MG63 (cell line): ENCODE measurements around the gene TMEM81. TPM values are rescaled to one million over a fixed set of nuclear protein-coding genes. Genes with fewer than 3 reads are reported as not detected.

ENCODE experiments used
- DNase-seq: peaks from one replicate; pipeline ENCODE4 v3.0.0-alpha.2; 2020
- H3K27me3 ChIP-seq: fragments of 250-450 bp; sonication (Bioruptor Pico); 2 replicates; pipeline ENCODE4 v1.5.1; 2020; ENCODE audit warnings: mild to moderate bottlenecking, moderate library complexity
- H3K36me3 ChIP-seq: fragments of 250-450 bp; sonication (Bioruptor Pico); 2 replicates; pipeline ENCODE4 v1.5.1; 2020; ENCODE audit warnings: mild to moderate bottlenecking, moderate library complexity
- H3K4me3 ChIP-seq: fragments of 250-450 bp; sonication (Bioruptor Pico); 2 replicates; pipeline ENCODE4 v1.5.1; 2020; ENCODE audit warnings: mild to moderate bottlenecking, moderate library complexity
- H3K9me3 ChIP-seq: fragments of 250-450 bp; sonication (Bioruptor Pico); 2 replicates; pipeline ENCODE4 v1.5.1; 2020; ENCODE audit warnings: mild to moderate bottlenecking, moderate library complexity
- total RNA-seq: library from RNA; depleted of rRNA; stranded (reverse); fragments of >200 nt; shearing (Covaris generic); gene quantifications from 2 replicates; pipeline ENCODE4 v1.2.3, GENCODE V29; 2014; ENCODE audit warnings: low replicate concordance

TMEM81 gene
- total RNA-seq, 1 experiment from 2014 or later = 5.1 TPM

DNA sequence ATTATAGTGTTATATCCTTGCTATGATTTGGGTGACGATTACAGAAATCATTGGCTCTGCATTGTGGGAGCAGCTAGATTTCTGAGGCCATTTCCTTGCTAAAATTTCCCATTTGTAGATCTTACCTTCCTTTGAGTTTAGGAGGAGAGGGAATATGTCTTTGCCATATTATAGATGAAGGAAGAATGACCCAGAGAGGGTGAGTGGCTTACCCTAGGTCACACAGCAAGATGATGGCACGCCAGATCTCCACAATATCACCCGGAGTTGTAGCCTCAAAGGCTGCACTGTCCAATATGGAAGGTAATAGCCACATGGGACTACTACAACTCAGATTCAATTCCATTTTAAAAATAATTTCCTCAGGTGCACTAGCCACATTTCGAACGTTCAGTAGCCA, 31.0 kb downstream of the TMEM81 start:
- Histone ChIP-seq H3K36me3 (no peaks in the 10 kb centered on the region), H3K4me3 (no peak overlapping the region), H3K9me3 (no peaks in the 10 kb centered on the region), H3K27me3 (peaks cover 2% of the 10 kb centered on the region; the same call in 1 of the 2 replicates)
- no peak for DNase-seq

DNA sequence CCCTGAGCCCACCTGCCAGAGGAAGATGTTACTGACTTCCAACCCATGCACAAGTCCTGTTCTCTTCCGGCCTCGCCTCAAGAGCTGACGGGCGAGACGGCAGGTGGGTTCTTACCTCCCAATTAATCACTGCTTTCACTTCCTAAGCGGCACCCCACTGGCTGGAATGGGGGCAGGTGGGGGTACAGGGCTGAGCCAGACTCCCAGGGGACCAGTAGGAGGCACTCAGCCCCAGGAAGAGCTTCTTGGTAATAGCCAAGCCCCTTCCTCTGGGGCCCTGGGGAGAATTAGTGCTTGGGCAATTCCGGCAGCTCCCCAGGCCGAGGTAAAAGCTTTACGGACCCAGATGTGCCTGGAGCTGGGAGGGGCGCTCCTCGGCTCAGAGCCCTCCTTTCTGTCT, 31.6 kb downstream of the TMEM81 start:
- peaks cover 2% of the 10 kb centered on the region; the same call in 1 of the 2 replicates for H3K27me3 ChIP-seq
- no peak overlapping the region for H3K4me3 ChIP-seq
- no peak for DNase-seq
- H3K9me3 ChIP-seq = no peaks in the 10 kb centered on the region
- H3K36me3 ChIP-seq = no peaks in the 10 kb centered on the region

DNA sequence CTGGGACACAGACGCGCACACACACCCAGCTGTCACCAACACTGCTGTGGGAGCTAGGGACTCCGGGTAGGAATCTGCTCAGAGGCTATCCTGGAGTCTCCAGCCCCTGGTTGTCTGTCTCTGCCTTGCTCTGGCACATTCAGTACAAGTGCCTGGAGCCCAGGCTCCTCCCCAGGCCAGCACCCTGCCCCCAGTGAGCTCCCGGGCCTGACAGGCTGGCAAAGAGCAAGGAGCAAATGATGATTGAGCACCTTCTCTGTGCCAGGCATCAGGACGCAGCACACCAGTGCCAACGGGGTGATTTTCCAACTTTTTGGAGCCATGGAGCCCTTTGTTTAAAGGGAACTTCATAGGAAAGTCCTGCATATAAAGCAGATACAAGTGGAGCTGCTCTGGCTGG, 34.8 kb downstream of the TMEM81 start:
- no peaks in the 10 kb centered on the region for H3K9me3 ChIP-seq
- no peaks in the 10 kb centered on the region for H3K36me3 ChIP-seq
- H3K4me3 ChIP-seq = no peak overlapping the region
- DNase-seq = no peak
- peaks cover 25% of the 10 kb centered on the region for H3K27me3 ChIP-seq

DNA sequence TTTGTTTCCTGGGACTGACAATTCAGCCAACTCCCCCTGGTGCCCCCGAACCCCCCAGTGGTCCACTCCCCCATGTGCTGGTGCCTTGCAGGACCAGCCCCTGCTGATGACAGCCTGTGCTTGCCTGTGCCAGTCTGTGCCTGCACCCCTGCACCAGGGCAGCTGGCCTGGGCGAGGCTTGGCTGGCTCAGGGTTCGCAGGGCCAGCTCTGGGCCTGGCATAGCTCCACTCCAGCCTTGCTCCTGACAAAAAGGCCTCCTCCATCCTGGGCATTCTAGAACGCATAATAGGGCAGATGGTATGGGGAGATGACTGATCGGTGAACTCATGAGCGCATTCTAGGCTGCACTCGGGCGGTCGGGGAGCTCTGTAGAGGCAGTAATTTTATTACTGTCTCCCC, 35.9 kb downstream of the TMEM81 start:
- no peak overlapping the region for H3K4me3 ChIP-seq
- peaks cover 36% of the 10 kb centered on the region for H3K27me3 ChIP-seq
- no peak for DNase-seq
- no peaks in the 10 kb centered on the region for H3K9me3 ChIP-seq
- no peaks in the 10 kb centered on the region for H3K36me3 ChIP-seq

DNA sequence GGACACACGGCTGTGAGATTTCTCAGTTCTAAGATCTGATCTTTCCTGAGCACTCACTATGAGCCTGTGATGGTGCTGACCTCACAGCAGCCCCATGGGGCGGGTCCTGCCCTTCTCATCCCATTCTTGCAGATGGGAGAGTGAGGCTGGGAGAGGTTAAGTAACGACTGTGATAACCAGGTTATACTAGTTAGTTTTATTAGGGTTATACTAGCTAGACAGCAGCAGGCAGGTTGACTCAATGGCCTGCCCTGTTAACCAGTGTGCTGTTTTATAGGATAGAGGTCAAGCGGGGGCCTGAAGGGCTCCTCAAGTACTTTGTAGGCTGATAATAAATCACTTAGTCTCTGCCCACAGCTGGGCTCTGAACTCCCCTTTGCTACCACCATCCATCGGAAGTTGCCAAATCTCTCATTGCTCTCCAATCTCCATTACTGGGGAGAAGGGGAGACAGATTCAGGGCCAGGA, 36.5 kb downstream of the TMEM81 start:
- H3K36me3 ChIP-seq = no peaks in the 10 kb centered on the region
- H3K27me3 ChIP-seq = peaks cover 36% of the 10 kb centered on the region
- no peaks in the 10 kb centered on the region for H3K9me3 ChIP-seq
- DNase-seq = no peak
- H3K4me3 ChIP-seq = no peak overlapping the region

DNA sequence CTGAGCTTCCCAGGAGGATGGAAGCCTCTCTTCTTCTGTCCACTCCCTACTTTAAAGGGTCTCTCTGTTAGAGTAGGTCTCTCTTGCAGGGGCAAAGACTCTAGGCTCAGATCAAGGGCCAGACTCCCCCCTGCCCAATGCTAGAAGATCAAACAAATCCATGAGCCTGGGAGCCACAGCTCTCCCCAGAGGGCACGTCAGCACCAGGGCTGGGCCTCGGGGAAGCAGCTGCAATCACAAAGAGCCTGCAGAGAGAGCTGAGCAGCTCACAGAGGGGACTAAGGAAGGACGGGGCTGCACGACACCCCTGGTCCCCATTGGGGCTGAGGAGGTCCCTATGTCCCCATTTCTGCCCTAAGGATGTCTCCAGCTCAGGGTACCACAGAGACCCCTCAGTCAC, 37.4 kb downstream of the TMEM81 start:
- H3K27me3 ChIP-seq = peaks cover 45% of the 10 kb centered on the region
- H3K4me3 ChIP-seq = no peak overlapping the region
- no peaks in the 10 kb centered on the region for H3K36me3 ChIP-seq
- no peaks in the 10 kb centered on the region for H3K9me3 ChIP-seq
- no peak for DNase-seq

DNA sequence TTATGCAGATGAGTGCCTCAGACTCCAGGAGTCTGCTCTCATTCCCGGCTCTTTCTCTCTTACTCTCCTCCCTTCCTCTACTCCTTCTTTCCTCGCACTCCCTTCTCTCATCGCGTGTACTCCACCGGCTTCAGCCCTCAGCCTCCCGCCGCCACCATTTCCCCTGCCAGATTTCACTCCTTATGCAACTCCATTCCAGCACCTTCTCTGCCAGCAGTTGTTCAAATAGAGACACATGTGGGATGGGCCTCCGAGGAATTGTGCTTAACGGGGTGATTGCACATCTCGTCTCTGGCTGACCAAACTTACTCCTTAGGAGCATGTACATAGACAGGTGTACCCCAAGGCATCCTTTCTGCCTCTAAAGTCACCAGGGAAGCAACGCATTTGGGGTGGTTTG, 39.1 kb downstream of the TMEM81 start:
- Histone ChIP-seq H3K4me3 (no peak overlapping the region), H3K27me3 (peaks cover 45% of the 10 kb centered on the region), H3K9me3 (no peaks in the 10 kb centered on the region), H3K36me3 (no peaks in the 10 kb centered on the region)
- no peak for DNase-seq

DNA sequence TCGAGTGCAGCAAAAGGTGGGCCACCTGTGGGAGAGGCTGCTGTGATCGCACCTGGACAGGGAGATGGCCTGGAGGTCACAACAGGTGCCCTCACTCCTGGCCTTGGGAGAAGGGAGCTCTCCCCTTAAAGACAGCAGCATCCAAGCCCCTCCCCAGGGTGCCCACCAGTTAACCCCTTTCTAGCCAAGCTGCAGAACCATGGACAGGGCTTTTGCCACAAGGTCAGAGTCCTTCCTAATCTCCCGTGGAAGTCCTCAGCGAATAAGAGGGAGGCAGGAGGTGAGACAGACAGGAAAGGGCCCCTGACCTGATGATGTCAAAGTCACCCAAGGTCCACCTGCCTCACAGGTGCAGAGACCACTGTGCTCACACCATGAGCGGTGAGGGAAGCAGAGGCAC, 39.5 kb downstream of the TMEM81 start:
- peaks cover 45% of the 10 kb centered on the region for H3K27me3 ChIP-seq
- H3K9me3 ChIP-seq = no peaks in the 10 kb centered on the region

DNA sequence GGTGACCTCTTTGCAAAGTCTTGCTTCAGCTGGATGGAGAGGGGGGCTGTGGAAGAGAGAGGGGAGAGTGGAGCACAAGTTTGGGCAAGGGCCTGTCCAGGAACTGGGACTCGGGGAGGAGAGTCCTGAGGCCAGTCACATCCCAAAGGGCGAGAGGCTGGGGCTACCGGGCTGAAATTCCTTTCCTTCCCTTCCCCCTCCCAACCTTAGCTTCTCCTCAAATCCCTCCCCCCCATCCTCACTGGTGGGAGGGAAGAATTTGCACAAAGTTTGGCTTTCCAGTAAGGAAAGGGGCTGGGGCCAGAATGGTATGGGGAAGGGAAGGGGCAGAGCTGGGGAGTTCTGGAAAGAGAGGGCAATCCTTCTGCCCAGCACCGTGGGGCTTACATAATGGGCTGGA, 40.4 kb downstream of the TMEM81 start:
- Histone ChIP-seq H3K27me3 (peaks cover 45% of the 10 kb centered on the region), H3K36me3 (no peaks in the 10 kb centered on the region), H3K4me3 (no peak overlapping the region), H3K9me3 (no peaks in the 10 kb centered on the region)
- no peak for DNase-seq

More for the DNA sequence above, 39.5 kb downstream of the TMEM81 start:
- Histone ChIP-seq H3K36me3 (no peaks in the 10 kb centered on the region), H3K4me3 (no peak overlapping the region)
- no peak for DNase-seq

DNA sequence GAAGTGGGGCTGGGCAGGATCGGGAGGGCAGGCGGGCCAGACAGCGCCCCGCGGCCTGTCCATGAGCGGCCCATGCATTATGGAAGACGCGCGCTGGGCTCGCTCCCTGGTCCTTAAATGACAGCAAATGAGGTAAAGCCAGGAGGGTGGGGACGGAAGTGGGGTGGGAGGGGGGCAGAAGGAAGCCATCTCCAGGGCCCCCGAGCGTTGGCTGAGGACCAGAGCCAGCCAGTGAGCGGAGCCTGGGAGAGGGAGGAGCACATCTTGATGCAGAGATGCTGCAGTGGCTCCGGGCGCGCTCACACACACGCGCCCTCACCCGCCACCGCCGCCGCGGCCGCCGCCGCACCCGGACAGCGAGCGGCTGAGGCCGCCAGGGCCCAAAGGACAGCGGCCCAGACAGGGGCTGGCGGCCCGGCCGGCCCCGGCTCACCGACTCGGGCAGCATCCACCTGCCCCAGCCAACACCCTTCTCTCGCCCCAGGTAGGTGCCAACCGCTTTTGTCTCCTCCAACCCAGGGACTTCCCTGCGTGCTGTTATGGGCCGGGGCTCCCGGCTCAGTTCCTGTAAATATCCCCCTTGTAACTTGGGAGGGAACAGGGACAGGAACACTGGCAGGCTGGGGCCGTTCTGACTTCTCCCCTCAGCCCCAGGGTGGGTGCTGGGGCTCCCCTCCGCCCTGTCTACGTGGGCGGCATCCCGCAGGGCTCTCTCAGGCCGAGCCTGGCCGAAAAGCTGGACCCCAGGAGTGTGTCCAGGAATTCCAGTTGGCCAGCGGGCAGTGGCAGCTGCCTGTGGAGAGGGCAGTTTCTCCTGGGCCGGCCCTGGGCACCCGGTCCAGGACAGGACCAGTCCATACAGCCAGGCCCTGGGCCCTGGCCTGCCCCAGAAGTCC, 41.1 kb downstream of the TMEM81 start, which contains the start of gene CNTN2:
CNTN2 (plus strand) TSS at position 302 of the 896 bp plus-strand sequence. CDS start 9,974 bp downstream, outside the sequence.
- Histone ChIP-seq H3K4me3 (no peak within 1 kb of the TSS), H3K9me3 (no peaks in the 10 kb centered on the region), H3K27me3 (peaks cover 45% of the 10 kb centered on the region), H3K36me3 (no peaks in the 10 kb centered on the region)
- DNase-seq = no peak

DNA sequence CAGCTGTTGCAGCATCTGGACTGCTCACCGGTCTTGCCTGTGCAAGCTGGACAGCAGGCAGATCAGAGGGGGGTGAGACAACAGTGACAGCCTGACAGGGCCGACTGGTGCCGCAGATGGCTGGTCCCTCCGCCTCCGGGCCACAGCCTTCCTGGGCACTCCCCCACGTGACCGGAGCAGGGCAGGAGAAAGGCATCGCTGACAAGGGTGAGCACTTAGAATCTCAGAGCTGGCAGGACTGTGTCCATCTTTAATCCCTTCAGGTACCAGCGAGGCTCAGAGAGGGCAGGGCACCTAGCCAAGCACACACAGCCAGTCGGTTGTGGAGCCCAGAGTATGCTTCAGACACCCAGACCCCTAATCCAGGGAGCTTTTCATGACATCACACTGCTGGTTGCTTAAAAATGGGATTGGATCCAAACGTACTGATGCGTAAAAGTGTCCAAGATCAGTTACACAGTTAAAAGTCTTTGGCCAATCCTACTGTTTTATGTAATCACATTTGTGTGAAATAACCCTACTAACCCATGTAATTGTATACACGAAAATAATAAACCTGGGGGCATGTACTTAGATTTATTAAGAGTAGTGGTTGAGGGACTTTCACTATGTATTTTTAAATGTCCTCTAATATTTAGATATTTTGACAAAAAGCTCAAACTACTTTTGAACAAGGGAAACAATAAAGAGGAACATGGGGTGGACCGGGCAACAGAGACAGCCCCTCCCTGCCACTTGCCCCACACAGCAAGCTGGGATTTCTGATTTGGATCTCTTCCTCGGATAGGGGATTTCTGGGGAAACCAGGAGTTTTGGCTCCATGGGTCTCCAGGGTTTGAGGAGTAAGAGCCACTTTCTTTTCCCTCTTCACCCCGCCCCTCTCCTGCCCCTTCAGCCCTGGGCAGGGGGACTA, 42.0 kb downstream of the TMEM81 start:
- Histone ChIP-seq H3K27me3 (peaks cover 45% of the 10 kb centered on the region), H3K9me3 (no peaks in the 10 kb centered on the region)

DNA sequence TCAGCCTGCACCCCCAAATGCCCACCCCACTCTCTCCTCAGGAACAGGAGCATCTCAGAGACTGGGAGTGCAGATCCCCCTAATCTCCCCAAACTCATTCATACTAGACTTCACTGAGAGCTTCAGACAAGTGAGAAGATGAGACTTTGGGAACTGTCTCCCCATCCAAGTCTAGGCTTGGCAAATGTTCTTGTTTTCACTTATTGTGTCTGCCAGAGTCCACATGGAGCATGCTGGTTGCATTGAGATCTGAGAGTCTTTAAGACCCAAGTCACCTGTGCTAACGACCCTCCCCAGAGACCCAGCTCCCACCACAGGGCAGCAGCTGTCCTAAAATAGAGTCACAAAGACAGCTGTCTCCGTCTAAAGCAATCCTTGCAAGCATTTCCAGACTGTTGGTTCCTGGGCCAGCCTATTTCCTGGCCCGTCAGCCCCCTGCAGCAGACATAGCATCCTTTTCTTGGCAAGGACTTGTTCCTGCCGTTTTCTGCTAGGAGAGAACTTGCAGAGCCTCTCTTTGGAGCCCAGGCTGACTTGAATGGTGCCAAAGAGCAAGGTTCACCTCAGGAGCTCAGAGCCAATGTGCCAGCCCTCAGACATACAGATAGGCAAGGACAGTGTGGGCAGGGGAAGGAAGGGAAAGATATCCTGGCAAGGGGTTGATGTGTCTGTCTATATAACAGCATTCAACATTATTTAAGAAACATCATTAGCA, 43.1 kb downstream of the TMEM81 start:
- H3K36me3 ChIP-seq = no peaks in the 10 kb centered on the region
- H3K27me3 ChIP-seq = peaks cover 40% of the 10 kb centered on the region
- DNase-seq = no peak
- no peaks in the 10 kb centered on the region for H3K9me3 ChIP-seq
- H3K4me3 ChIP-seq = no peak overlapping the region

More for the DNA sequence above, 42.0 kb downstream of the TMEM81 start:
- no peaks in the 10 kb centered on the region for H3K36me3 ChIP-seq
- no peak overlapping the region for H3K4me3 ChIP-seq
- DNase-seq = no peak

DNA sequence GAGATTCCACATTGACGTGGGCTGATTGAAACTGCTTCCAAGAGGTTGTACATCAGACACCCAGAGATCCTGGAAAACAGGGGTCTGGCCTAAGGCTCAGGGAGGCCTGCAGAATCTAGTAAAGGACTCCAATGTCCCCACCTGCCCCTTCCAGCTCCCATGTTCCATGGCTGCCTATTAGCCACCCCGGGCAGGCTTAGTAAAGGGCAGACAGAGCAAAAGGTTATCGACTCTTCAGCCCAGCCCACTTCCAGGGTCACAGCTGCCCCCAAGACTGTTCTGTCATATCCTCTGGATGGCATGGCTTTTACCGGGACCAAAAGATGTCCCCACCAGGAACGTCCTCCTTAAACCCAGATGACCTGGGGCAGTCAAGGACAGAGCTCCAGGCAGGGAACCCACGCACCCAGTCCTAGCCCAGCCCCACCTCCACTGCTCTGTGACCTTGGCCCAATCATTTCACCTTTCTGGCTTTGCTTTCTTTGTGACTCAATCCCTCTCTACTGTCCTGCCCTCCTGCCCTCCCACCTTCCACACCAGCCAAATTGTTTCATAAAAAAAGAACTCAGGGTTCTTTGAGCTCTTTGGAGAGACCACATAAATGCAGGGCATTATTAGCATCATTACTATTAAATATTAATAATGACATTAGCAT, 46.0 kb downstream of the TMEM81 start:
- no peaks in the 10 kb centered on the region for H3K9me3 ChIP-seq
- no peak for DNase-seq
- peaks cover 11% of the 10 kb centered on the region; the same call in 1 of the 2 replicates for H3K27me3 ChIP-seq
- no peaks in the 10 kb centered on the region for H3K36me3 ChIP-seq
- H3K4me3 ChIP-seq = no peak overlapping the region

DNA sequence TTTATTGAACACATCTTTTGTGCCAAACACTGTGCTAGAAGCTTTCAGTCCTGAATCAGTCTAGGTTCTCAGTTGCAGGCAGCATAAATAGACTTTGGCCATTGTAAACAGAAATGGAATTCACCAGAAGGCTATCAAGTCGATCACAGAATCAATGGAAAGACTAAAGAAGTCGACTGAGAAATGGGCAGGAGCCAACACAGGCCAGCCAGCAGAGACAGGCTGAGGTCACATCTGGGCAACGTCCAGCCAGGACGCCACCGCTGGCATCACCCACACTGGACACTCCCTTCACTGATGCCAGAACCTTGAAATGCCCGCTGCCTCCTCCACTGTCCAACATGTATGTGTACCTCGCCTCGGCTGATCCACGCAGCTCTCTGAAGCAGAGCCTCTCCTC, 46.7 kb downstream of the TMEM81 start:
- Histone ChIP-seq H3K27me3 (peaks cover 8% of the 10 kb centered on the region), H3K36me3 (no peaks in the 10 kb centered on the region), H3K9me3 (no peaks in the 10 kb centered on the region), H3K4me3 (no peak overlapping the region)
- no peak for DNase-seq
